GM23338 (cell line): ENCODE results near the gene SLC5A6. TPM values are rescaled to one million over a fixed set of nuclear protein-coding genes. Genes with fewer than 3 reads are reported as not detected.

Experiments
- ATAC-seq: fragments of 200-7000 bp; cut with Tn5 transposase; 3 replicates; pipeline ENCODE4 v1.9.1; 2020
- DNase-seq: peaks from one replicate; pipeline ENCODE4 v3.0.0-alpha.2; 2015; ENCODE audit warnings: low spot score
- H2AFZ ChIP-seq: fragments of 200-600 bp; sonication (generic); 2 replicates; pipeline ENCODE4 v1.8.0; 2016; ENCODE audit warnings: antibody characterized with exemption, mild to moderate bottlenecking, moderate library complexity
- H3F3A ChIP-seq: fragments of 200-600 bp; sonication (generic); replicated peaks from 2 replicates; pipeline ENCODE4 v1.8.0; 2017; ENCODE audit warnings: antibody characterized with exemption, mixed run types, low read depth
- H3K27ac ChIP-seq: fragments of 200-600 bp; sonication (generic); 2 replicates; pipeline ENCODE4 v1.6.1; 2016; ENCODE audit warnings: low read depth
- H3K27me3 ChIP-seq: fragments of 200-600 bp; sonication (generic); 2 replicates; pipeline ENCODE4 v1.8.0; 2016; ENCODE audit warnings: mild to moderate bottlenecking, mixed run types, moderate library complexity; ENCODE audit not compliant: insufficient read depth
- H3K36me3 ChIP-seq: fragments of 200-600 bp; sonication (generic); 2 replicates; pipeline ENCODE4 v1.8.0; 2016; ENCODE audit warnings: mild to moderate bottlenecking; ENCODE audit not compliant: insufficient read depth
- H3K4me1 ChIP-seq: fragments of 200-600 bp; sonication (generic); 2 replicates; pipeline ENCODE4 v1.8.0; 2016; ENCODE audit warnings: mild to moderate bottlenecking, moderate library complexity; ENCODE audit not compliant: insufficient read depth
- H3K4me2 ChIP-seq: fragments of 200-600 bp; sonication (generic); 2 replicates; pipeline ENCODE4 v1.7.1; 2017; ENCODE audit warnings: mixed run types
- H3K4me3 ChIP-seq: fragments of 200-600 bp; sonication (generic); 2 replicates; pipeline ENCODE4 v1.6.1; 2016; ENCODE audit warnings: mixed run types
- H3K79me2 ChIP-seq: fragments of 200-600 bp; sonication (generic); replicated peaks from 2 replicates; pipeline ENCODE4 v1.8.0; 2017; ENCODE audit warnings: mild to moderate bottlenecking; ENCODE audit not compliant: insufficient read depth
- H3K9me2 ChIP-seq: fragments of 200-600 bp; sonication (generic); 2 replicates; pipeline ENCODE4 v1.8.0; 2017; ENCODE audit not compliant: insufficient read depth
- H4K20me1 ChIP-seq: fragments of 200-600 bp; sonication (generic); replicated peaks from 2 replicates; pipeline ENCODE4 v1.8.0; 2017; ENCODE audit warnings: mild to moderate bottlenecking; ENCODE audit not compliant: insufficient read depth
- H3K27ac Mint-ChIP-seq: 2 replicates; pipeline ENCODE4 v1.8.0; 2020; ENCODE audit warnings: inconsistent platforms, mild to moderate bottlenecking, moderate library complexity, mixed read lengths
- H3K27me3 Mint-ChIP-seq: 3 replicates; pipeline ENCODE4 v1.8.0; 2022; ENCODE audit warnings: low read depth, mild to moderate bottlenecking, moderate library complexity, mixed read lengths, inconsistent platforms; ENCODE audit not compliant: insufficient read depth, poor library complexity
- H3K36me3 Mint-ChIP-seq: 3 replicates; pipeline ENCODE4 v1.8.0; 2021; ENCODE audit warnings: low read depth, mild to moderate bottlenecking, inconsistent platforms, moderate library complexity, mixed read lengths
- H3K4me1 Mint-ChIP-seq: 3 replicates; pipeline ENCODE4 v1.8.0; 2020; ENCODE audit warnings: mild to moderate bottlenecking, inconsistent platforms, mixed read lengths
- H3K4me3 Mint-ChIP-seq: 3 replicates; pipeline ENCODE4 v1.8.0; 2021; ENCODE audit warnings: moderate library complexity, mild to moderate bottlenecking, inconsistent platforms, mixed read lengths
- H3K9me3 Mint-ChIP-seq: 3 replicates; pipeline ENCODE4 v1.8.0; 2020; ENCODE audit warnings: moderate library complexity, mild to moderate bottlenecking, inconsistent platforms, mixed read lengths
- EZH2phosphoT487 ChIP-seq: fragments of 200-600 bp; sonication (generic); IDR thresholded peaks from one replicate; pipeline ENCODE4 v1.8.1; 2018; ENCODE audit warnings: antibody characterized with exemption; ENCODE audit not compliant: unreplicated experiment
- NANOG ChIP-seq: IDR thresholded peaks from 2 replicates; pipeline ENCODE4 v1.6.1; 2016; ENCODE audit warnings: antibody characterized with exemption, borderline replicate concordance
- POLR2AphosphoS5 ChIP-seq: IDR thresholded peaks from 2 replicates; pipeline ENCODE4 v1.6.1; 2016; ENCODE audit warnings: antibody characterized with exemption, low read depth
- STAT1 ChIP-seq: IDR thresholded peaks from one replicate; pipeline ENCODE4 v1.6.1; 2016; ENCODE audit warnings: antibody characterized with exemption; ENCODE audit not compliant: unreplicated experiment
- ZNF331 ChIP-seq: fragments of 250-450 bp; sonication (Bioruptor Pico); IDR thresholded peaks from 2 replicates; pipeline ENCODE4 v1.5.0; 2020; ENCODE audit warnings: low read depth, mild to moderate bottlenecking, moderate library complexity
- polyA plus RNA-seq: library from polyadenylated mRNA; unstranded; fragments of >200 nt; fragmentation: Nextera tagmentation; extraction: Ambion mirVana; gene quantifications from 2 replicates; pipeline ENCODE4 v1.2.1, GENCODE V29; 2016
- total RNA-seq: library from RNA; depleted of rRNA; stranded (reverse); fragments of >200 nt; shearing (Covaris generic); gene quantifications from 2 replicates; pipeline ENCODE4 v1.2.3, GENCODE V29; 2014
- TF ChIP-seq, protein P1 (sequence below): IDR thresholded peaks from one replicate; pipeline ENCODE4 v1.6.1; 2018; ENCODE audit warnings: antibody characterized with exemption; ENCODE audit not compliant: unreplicated experiment
- TF ChIP-seq, protein P2 (sequence below), 2 experiments: fragments of 200-600 bp in 1 of 2; sonication (generic) in 1 of 2; conservative IDR thresholded peaks; 2 replicates each; pipeline versions ENCODE4 v1.5.1 to v1.6.1; 2016 to 2017; ENCODE audit warnings: antibody characterized with exemption in 2 of 2, low read depth in 2 of 2, mild to moderate bottlenecking in 2 of 2, moderate library complexity in 1 of 2
- TF ChIP-seq, protein P3 (sequence below): fragments of 250-450 bp; sonication (Bioruptor Pico); IDR thresholded peaks from 2 replicates; pipeline ENCODE4 v1.5.0; 2020; ENCODE audit warnings: mild to moderate bottlenecking, moderate library complexity

The SLC5A6 gene
- total and polyA plus RNA-seq, 2 experiments from 2014 or later, result 44.3 to 153 TPM

DNA sequence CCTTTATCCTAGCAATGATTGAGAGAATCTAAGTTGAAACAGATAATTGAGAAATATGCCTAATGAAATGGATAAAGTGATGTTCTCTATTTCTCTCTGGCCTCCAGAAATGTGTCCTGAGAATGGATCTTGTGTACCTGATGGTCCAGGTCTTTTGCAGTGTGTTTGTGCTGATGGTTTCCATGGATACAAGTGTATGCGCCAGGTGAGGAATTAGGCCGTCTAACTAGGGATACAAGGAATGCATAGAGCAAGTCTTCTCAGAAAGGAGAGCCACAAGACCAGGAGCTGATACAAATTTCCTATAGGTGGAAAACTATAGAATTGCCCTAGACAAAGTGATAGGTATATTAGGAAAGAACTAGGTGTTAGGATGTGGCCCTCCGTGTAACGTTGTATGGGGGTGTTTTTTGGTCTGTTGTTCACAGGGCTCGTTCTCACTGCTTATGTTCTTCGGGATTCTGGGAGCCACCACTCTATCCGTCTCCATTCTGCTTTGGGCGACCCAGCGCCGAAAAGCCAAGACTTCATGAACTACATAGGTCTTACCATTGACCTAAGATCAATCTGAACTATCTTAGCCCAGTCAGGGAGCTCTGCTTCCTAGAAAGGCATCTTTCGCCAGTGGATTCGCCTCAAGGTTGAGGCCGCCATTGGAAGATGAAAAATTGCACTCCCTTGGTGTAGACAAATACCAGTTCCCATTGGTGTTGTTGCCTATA lies 4.5 kb upstream of the SLC5A6 start (continued):
- TF ChIP-seq, protein P1, sequence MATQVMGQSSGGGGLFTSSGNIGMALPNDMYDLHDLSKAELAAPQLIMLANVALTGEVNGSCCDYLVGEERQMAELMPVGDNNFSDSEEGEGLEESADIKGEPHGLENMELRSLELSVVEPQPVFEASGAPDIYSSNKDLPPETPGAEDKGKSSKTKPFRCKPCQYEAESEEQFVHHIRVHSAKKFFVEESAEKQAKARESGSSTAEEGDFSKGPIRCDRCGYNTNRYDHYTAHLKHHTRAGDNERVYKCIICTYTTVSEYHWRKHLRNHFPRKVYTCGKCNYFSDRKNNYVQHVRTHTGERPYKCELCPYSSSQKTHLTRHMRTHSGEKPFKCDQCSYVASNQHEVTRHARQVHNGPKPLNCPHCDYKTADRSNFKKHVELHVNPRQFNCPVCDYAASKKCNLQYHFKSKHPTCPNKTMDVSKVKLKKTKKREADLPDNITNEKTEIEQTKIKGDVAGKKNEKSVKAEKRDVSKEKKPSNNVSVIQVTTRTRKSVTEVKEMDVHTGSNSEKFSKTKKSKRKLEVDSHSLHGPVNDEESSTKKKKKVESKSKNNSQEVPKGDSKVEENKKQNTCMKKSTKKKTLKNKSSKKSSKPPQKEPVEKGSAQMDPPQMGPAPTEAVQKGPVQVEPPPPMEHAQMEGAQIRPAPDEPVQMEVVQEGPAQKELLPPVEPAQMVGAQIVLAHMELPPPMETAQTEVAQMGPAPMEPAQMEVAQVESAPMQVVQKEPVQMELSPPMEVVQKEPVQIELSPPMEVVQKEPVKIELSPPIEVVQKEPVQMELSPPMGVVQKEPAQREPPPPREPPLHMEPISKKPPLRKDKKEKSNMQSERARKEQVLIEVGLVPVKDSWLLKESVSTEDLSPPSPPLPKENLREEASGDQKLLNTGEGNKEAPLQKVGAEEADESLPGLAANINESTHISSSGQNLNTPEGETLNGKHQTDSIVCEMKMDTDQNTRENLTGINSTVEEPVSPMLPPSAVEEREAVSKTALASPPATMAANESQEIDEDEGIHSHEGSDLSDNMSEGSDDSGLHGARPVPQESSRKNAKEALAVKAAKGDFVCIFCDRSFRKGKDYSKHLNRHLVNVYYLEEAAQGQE, result no peak
- TF ChIP-seq, protein P2, sequence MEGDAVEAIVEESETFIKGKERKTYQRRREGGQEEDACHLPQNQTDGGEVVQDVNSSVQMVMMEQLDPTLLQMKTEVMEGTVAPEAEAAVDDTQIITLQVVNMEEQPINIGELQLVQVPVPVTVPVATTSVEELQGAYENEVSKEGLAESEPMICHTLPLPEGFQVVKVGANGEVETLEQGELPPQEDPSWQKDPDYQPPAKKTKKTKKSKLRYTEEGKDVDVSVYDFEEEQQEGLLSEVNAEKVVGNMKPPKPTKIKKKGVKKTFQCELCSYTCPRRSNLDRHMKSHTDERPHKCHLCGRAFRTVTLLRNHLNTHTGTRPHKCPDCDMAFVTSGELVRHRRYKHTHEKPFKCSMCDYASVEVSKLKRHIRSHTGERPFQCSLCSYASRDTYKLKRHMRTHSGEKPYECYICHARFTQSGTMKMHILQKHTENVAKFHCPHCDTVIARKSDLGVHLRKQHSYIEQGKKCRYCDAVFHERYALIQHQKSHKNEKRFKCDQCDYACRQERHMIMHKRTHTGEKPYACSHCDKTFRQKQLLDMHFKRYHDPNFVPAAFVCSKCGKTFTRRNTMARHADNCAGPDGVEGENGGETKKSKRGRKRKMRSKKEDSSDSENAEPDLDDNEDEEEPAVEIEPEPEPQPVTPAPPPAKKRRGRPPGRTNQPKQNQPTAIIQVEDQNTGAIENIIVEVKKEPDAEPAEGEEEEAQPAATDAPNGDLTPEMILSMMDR (conservative IDR thresholded peaks at IDR 0.05; ENCODE audit: low read depth in 2 of 2), result no peak
- no peak for TF ChIP-seq ZNF331 (CRISPR knock-in tag)
- TF ChIP-seq STAT1, result no peak
- TF ChIP-seq EZH2phosphoT487, result no peak

DNA sequence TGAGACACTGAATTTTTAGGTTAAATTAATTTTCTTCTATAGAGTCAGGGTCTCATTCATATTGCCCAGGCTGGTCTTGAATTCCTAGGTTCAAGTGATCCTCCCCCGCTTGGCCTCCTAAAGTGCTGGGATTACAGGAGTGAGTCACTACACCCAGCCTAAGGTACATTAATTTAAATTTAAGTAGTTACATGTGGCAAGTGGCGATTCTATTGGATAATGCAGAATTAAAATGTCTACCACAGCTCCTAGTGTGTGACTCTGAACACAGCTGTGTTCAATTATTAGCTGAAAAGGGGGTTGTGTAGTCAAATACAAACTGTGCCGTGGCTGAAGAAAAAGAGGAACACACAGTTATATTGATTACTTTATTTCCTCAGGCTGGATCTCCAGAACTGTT lies 2.9 kb upstream of the SLC5A6 start:
- H3K4me3 ChIP-seq, result no peak overlapping the region
- 0 out of 2 replicates have a peak, but pooled peaks cover 7% of the 10 kb centered on the region for H4K20me1 ChIP-seq
- peaks cover 17% of the 10 kb centered on the region; the same call in 1 of the 2 replicates for H3F3A ChIP-seq
- no peaks in the 10 kb centered on the region for H3K9me2 ChIP-seq
- H3K36me3 Mint-ChIP-seq, result peaks cover 58% of the 10 kb centered on the region
- DNase-seq, result no peak
- peaks cover 17% of the 10 kb centered on the region for H3K36me3 ChIP-seq
- H3K27ac Mint-ChIP-seq, result no peak overlapping the region
- H3K27me3 ChIP-seq, result no peaks in the 10 kb centered on the region
- H3K9me3 Mint-ChIP-seq, result no peaks in the 10 kb centered on the region; the same call in 2 of the 3 replicates
- peaks cover 38% of the 10 kb centered on the region for H3K79me2 ChIP-seq
- H3K4me2 ChIP-seq, result no peak overlapping the region
- H2AFZ ChIP-seq, result no peak overlapping the region
- ATAC-seq, result no peak
- peaks cover 31% of the 10 kb centered on the region for H3K4me1 Mint-ChIP-seq
- peaks cover 16% of the 10 kb centered on the region for H3K4me1 ChIP-seq
- H3K27me3 Mint-ChIP-seq, result peaks cover 5% of the 10 kb centered on the region
- H3K27ac ChIP-seq, result no peak overlapping the region
- no peak overlapping the region for H3K4me3 Mint-ChIP-seq
- TF ChIP-seq, protein P3, sequence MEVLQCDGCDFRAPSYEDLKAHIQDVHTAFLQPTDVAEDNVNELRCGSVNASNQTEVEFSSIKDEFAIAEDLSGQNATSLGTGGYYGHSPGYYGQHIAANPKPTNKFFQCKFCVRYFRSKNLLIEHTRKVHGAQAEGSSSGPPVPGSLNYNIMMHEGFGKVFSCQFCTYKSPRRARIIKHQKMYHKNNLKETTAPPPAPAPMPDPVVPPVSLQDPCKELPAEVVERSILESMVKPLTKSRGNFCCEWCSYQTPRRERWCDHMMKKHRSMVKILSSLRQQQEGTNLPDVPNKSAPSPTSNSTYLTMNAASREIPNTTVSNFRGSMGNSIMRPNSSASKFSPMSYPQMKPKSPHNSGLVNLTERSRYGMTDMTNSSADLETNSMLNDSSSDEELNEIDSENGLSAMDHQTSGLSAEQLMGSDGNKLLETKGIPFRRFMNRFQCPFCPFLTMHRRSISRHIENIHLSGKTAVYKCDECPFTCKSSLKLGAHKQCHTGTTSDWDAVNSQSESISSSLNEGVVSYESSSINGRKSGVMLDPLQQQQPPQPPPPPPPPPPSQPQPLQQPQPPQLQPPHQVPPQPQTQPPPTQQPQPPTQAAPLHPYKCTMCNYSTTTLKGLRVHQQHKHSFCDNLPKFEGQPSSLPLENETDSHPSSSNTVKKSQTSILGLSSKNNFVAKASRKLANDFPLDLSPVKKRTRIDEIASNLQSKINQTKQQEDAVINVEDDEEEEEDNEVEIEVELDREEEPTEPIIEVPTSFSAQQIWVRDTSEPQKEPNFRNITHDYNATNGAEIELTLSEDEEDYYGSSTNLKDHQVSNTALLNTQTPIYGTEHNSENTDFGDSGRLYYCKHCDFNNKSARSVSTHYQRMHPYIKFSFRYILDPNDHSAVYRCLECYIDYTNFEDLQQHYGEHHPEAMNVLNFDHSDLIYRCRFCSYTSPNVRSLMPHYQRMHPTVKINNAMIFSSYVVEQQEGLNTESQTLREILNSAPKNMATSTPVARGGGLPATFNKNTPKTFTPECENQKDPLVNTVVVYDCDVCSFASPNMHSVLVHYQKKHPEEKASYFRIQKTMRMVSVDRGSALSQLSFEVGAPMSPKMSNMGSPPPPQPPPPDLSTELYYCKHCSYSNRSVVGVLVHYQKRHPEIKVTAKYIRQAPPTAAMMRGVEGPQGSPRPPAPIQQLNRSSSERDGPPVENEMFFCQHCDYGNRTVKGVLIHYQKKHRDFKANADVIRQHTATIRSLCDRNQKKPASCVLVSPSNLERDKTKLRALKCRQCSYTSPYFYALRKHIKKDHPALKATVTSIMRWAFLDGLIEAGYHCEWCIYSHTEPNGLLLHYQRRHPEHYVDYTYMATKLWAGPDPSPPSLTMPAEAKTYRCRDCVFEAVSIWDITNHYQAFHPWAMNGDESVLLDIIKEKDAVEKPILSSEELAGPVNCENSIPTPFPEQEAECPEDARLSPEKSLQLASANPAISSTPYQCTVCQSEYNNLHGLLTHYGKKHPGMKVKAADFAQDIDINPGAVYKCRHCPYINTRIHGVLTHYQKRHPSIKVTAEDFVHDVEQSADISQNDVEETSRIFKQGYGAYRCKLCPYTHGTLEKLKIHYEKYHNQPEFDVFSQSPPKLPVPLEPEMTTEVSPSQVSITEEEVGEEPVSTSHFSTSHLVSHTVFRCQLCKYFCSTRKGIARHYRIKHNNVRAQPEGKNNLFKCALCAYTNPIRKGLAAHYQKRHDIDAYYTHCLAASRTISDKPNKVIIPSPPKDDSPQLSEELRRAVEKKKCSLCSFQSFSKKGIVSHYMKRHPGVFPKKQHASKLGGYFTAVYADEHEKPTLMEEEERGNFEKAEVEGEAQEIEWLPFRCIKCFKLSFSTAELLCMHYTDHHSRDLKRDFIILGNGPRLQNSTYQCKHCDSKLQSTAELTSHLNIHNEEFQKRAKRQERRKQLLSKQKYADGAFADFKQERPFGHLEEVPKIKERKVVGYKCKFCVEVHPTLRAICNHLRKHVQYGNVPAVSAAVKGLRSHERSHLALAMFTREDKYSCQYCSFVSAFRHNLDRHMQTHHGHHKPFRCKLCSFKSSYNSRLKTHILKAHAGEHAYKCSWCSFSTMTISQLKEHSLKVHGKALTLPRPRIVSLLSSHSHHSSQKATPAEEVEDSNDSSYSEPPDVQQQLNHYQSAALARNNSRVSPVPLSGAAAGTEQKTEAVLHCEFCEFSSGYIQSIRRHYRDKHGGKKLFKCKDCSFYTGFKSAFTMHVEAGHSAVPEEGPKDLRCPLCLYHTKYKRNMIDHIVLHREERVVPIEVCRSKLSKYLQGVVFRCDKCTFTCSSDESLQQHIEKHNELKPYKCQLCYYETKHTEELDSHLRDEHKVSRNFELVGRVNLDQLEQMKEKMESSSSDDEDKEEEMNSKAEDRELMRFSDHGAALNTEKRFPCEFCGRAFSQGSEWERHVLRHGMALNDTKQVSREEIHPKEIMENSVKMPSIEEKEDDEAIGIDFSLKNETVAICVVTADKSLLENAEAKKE (CRISPR knock-in tag), result no peak
- TF ChIP-seq POLR2AphosphoS5 (no peak), NANOG (no peak)
- TF ChIP-seq, protein P1, result no peak
